Transverse colon (tissue), 3 donors: Measurements from ENCODE around the gene STAU1.

ENCODE experiments used
- CTCF ChIP-seq, 5 experiments: fragments of 200-600 bp in 3 of 5; fragments of 450-650 bp in 2 of 5; sonication (generic) in 3 of 5; IDR thresholded peaks; 1 replicate in 2 of 5; 2 replicates in 3 of 5; pipeline ENCODE4 v1.5.1; 2016 to 2017; ENCODE audit warnings: antibody characterized with exemption in 5 of 5, inconsistent platforms in 3 of 5, mild to moderate bottlenecking in 2 of 5, moderate library complexity in 1 of 5
- EP300 ChIP-seq: sonication (generic); formaldehyde crosslinking; IDR thresholded peaks from one replicate; pipeline ENCODE4 v1.6.1; 2017; ENCODE audit warnings: antibody characterized with exemption, low read depth
- POLR2A ChIP-seq: fragments of 450-650 bp; IDR thresholded peaks from one replicate; pipeline ENCODE4 v1.6.1; 2016; ENCODE audit warnings: antibody characterized with exemption, mild to moderate bottlenecking, moderate library complexity

GRCh38 chr20:49229381-49229780, 41.2 kb upstream of the STAU1 start:
- TF ChIP-seq CTCF (IDR thresholded peaks at IDR 0.05) (no peak), POLR2A (no peak), EP300 (no peak)
